CD4-positive, alpha-beta T cell treated with Interferon gamma for 1 hour (primary cell): ENCODE results near the gene ATXN7L1.

Experiments used
- DNase-seq: peaks from one replicate; pipeline ENCODE4 v3.0.0-alpha.2; 2020

ATXN7L1 gene

GRCh38 chr7:105662998-105663397 lies 213.4 kb downstream of the ATXN7L1 start:
- no peak for DNase-seq

- no peak for DNase-seq
Measured at GRCh38 chr7:105661625-105662024, 214.8 kb downstream of the ATXN7L1 start.

- DNase-seq = peak; percentile 53
Measured at GRCh38 chr7:105656922-105657521, 219.4 kb downstream of the ATXN7L1 start.

- DNase-seq = no peak
Measured at GRCh38 chr7:105655500-105656380, 220.7 kb downstream of the ATXN7L1 start.

GRCh38 chr7:105655067-105655466 lies 221.3 kb downstream of the ATXN7L1 start:
- DNase-seq = no peak

GRCh38 chr7:105654095-105654686 lies 222.2 kb downstream of the ATXN7L1 start:
- no peak for DNase-seq

GRCh38 chr7:105653441-105654005 lies 222.9 kb downstream of the ATXN7L1 start:
- no peak for DNase-seq

- peak; percentile 45 for DNase-seq
Measured at GRCh38 chr7:105652359-105652993, 223.9 kb downstream of the ATXN7L1 start.

- DNase-seq = no peak
Measured at GRCh38 chr7:105651798-105652197, 224.6 kb downstream of the ATXN7L1 start.

GRCh38 chr7:105650382-105650970 lies 225.9 kb downstream of the ATXN7L1 start:
- DNase-seq = no peak

GRCh38 chr7:105649727-105650381 lies 226.5 kb downstream of the ATXN7L1 start:
- DNase-seq = no peak

GRCh38 chr7:105648561-105649401 lies 227.6 kb downstream of the ATXN7L1 start:
- no peak for DNase-seq

GRCh38 chr7:105647591-105647990 lies 228.8 kb downstream of the ATXN7L1 start:
- DNase-seq = no peak

GRCh38 chr7:105644937-105645336 lies 231.5 kb downstream of the ATXN7L1 start:
- DNase-seq = no peak

GRCh38 chr7:105643851-105644250 lies 232.5 kb downstream of the ATXN7L1 start:
- no peak for DNase-seq

- DNase-seq = no peak
Measured at GRCh38 chr7:105643384-105643783, 233.0 kb downstream of the ATXN7L1 start.

GRCh38 chr7:105642264-105642663 lies 234.1 kb downstream of the ATXN7L1 start:
- DNase-seq = no peak

- DNase-seq = no peak
Measured at GRCh38 chr7:105640956-105641810, 235.2 kb downstream of the ATXN7L1 start.

GRCh38 chr7:105639667-105640493 lies 236.5 kb downstream of the ATXN7L1 start:
- DNase-seq = no peak
